Measurements from ENCODE around the gene MTMR1.

The MTMR1 gene

DNA sequence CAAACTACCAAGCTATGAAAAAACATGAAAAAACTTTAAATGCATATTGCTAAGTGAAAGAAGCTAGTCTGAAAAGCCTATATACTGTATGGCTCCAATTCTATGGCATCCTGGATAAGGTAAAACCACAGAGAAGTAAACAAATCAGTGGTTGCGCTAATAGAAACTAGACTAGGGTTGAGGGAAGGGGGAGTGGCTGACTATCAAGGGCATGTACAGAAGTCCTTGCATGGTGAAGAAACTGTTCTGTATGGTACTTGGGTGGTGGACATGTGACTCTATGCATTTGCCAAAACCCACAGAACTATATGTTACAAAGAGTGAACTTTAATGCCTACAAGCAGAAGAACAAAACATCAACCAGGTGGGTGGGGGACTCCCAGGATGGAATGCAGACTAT is 96.8 kb downstream of the MTMR1 start:
- DNase-seq (ENCODE audit: low spot score): no peak

DNA sequence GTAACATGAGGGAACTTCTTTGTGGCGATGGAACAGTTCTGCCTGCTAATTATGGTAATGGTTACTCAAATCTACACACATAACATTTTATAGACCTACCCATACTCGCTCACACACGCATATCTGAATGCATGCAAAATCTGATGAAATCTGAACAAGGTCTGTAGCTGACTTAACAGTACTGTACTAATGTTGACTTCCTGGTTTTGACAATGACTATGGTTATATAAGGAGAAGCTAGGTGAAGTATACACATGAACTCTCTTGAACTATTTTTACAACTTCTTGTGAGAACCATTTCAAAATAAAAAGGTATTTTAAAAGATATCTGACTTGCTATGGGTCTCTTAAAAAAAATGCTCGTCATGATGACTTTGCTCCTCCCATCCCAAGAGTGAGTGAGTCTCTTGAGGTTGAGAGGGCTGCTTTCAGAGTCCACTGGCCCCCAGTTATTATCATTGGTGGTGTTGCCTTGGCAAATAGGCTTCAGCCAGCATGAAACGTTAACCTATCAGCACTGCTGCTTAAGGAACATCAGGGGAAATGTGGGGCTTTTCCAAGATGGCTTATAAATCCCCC is 99.8 kb downstream of the MTMR1 start:
- no peak for DNase-seq (ENCODE audit: low spot score)

DNA sequence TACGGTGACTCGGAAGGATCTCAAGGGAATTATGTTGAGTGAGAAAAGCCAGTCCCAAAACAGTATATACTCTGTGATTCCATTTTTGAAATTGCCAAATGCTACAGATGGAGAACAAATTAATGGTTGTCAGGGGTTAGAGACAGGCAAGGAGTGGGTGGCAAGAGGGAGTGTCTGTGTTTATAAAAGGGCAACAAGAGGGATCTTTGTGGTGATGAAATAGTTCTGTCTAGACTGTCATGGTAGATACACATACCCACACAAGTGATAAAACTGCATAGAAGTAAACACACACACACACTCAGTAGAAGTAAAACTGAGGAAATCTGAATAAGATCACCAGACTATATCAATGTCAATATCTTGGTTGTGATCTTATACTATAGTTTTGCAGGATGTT is 112.5 kb downstream of the MTMR1 start:
- no peak for DNase-seq (ENCODE audit: low spot score)

DNA sequence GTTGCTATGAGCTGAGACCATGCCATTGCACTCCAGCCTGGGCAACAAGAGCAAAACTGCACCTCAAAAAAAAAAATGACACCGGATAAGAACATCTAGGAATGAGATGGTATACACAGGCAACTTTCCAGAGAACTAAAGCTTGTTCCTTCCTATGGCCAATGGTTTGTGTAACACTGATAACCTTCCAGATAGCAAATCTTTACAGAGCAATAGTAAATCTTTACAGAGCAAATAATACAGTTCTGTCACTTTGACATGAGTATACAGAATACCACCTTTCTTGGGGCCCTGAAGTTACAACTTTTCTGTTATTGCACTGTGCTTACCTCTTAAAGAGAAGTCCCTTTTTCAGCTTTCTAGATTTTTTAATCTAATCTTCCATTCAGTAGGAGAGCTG is 113.6 kb downstream of the MTMR1 start:
- no peak for DNase-seq (ENCODE audit: low spot score)

GRCh38 chrX:150813922-150814321 is 120.7 kb downstream of the MTMR1 start:
- no peak for DNase-seq (ENCODE audit: low spot score)

Measured in Ammon's horn (tissue), 1 donor.